Esophagus (tissue), 2 donors: ENCODE measurements around the gene MYLK2. TPM values are rescaled to one million over a fixed set of nuclear protein-coding genes. Genes with fewer than 3 reads are reported as not detected.
"Not testable (repeated sequence)": the region's sequence is repeated elsewhere in the genome, so short reads cannot be mapped to it uniquely, and the experiment has no call there.

ENCODE experiments used
- H3K27ac ChIP-seq, 2 donors: one replicate each; pipeline ENCODE4 v1.5.1; 2013; ENCODE audit warnings: low read depth in 2 of 2, mild to moderate bottlenecking in 2 of 2, inconsistent platforms in 1 of 2, low read length in 1 of 2, moderate library complexity in 1 of 2
- H3K27me3 ChIP-seq, 2 donors: one replicate each; pipeline ENCODE4 v1.6.1; 2013; ENCODE audit warnings: low read length in 2 of 2, control low read depth in 1 of 2, mild to moderate bottlenecking in 1 of 2; ENCODE audit not compliant: insufficient read depth in 2 of 2, control insufficient read depth in 1 of 2
- H3K36me3 ChIP-seq, 2 donors: one replicate each; pipeline ENCODE4 v1.6.1; 2013; ENCODE audit warnings: low read length in 1 of 2; ENCODE audit not compliant: control insufficient read depth in 2 of 2, insufficient read depth in 2 of 2
- H3K4me1 ChIP-seq, 2 donors: one replicate each; pipeline ENCODE4 v1.6.1; 2013; ENCODE audit warnings: low read length in 1 of 2; ENCODE audit not compliant: control insufficient read depth in 2 of 2, insufficient read depth in 2 of 2
- H3K4me3 ChIP-seq, 2 donors: one replicate each; pipeline ENCODE4 v1.5.1; 2013; ENCODE audit warnings: low read length in 2 of 2, mild to moderate bottlenecking in 2 of 2, low read depth in 1 of 2, moderate library complexity in 1 of 2
- H3K9me3 ChIP-seq, 2 donors: one replicate each; pipeline ENCODE4 v1.6.1; 2013; ENCODE audit warnings: mild to moderate bottlenecking in 2 of 2, low read depth in 1 of 2, low read length in 1 of 2, moderate library complexity in 1 of 2; ENCODE audit not compliant: control insufficient read depth in 2 of 2, insufficient read depth in 1 of 2
- WGBS, 2 donors: extraction: QIAGEN DNeasy Blood & Tissue Kit; methylation state at CpG; one replicate each; pipeline ENCODE4 v1.1.7; 2013; 5-methylcytosine and 5-hydroxymethylcytosine counted together
- polyA plus RNA-seq, 2 donors: library from polyadenylated mRNA; stranded (reverse); fragments of 200-250 nt; gene quantifications; one replicate each; pipeline ENCODE4 v1.2.3, GENCODE V29; 2013
- donor health status: healthy with polysubstance abuse.
- donor health status: Bipolar disorder and iron deficiency.

MYLK2 gene
- polyA plus RNA-seq, 2 donors, result 0.08 to 0.11 TPM

DNA sequence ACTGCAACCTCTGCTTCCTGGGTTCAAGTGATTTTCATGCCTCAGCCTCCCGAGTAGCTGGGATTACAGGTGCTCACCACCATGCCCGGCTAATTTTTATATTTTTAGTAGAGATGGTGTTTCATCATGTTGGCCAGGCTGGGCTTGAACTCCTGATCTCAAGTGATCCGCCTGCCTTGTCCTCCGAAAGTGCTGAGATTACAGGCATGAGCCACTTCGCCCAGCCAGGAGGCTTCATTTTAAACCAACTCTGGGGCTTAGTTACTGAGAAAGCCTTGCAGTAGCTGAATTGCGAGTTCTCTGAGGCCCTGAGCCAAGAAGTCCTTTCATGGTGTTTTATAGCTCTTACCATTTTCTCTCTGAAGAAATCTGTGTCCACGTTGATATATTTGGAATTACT lies 5.0 kb upstream of the MYLK2 start:
- not testable (repeated sequence) for H3K4me3 ChIP-seq, H3K9me3 ChIP-seq, H3K27me3 ChIP-seq, H3K36me3 ChIP-seq, H3K27ac ChIP-seq, H3K4me1 ChIP-seq
- 84 to 86% methylated on average over 7 of the region's 7 CpGs for whole genome bisulfite sequencing, 2 donors

DNA sequence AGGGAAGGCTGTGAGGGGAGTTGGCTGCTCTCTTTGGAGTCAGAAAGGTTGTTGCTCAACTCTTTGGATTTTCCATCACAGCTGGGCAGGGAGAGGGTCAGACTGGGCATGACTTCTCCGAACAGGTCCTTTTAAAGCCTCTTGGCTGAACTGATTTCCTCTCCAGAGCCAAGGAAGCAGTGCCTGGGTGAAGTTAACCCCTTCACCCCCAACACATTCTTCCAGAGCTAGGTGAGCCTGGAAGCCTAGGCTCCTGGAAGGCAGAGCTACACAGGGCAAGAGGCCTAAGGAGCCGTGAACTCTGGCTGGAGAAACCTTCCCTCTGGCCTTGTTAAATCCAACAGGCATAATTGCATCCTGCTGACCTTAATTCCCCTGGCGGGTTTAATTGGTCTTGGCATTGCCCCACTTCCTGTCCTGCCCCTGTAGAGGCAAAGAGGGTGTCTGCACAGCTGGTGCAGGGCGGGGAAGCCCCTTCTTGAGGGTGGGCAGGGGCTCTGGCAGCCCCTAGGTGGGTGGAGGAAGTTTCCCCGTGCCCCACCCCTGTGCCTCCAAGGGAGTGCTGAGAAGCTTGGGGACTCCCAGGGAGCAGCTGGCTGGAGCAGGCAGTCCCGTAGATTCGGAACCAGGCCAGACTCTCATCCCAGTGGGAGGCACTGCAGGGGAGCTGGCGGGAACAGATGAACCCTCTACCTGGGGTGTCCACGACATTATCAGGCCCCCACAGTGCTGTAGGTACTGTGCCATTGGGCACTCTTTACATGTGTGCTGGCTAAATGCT lies 3.6 kb upstream of the MYLK2 start:
- no peak overlapping the region for H3K4me3 ChIP-seq
- H3K36me3 ChIP-seq, result no peaks in the 10 kb centered on the region
- peaks cover 0 to 2% of the 10 kb centered on the region in 2 donors for H3K4me1 ChIP-seq
- H3K27me3 ChIP-seq, result no peaks in the 10 kb centered on the region
- H3K9me3 ChIP-seq, result no peaks in the 10 kb centered on the region
- WGBS, 2 donors, result 40 to 43% methylated on average over 9 of the region's 9 CpGs
- no peak overlapping the region for H3K27ac ChIP-seq

DNA sequence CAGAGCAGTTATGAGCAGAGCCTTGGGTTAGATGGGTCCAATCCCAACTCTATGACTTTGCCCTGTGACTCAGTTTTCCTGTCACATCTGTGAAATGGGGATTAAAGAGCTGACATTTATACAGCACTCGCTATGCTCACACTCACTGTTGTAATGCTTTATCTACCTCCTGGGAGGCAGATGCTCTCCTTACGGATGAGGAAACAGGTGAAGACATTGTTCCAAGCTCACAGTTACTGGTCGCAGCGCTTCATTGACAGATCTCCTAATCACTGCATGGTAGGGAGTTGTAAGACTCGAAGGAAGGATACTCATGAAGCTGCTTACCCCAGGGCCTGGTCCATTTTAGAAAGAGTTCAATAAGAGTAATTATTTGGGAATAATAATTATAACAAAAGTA lies 2.9 kb upstream of the MYLK2 start:
- WGBS, 2 donors, result 92 to 93% methylated on average over 5 of the region's 5 CpGs
- Histone ChIP-seq H3K4me3 (no peak overlapping the region), H3K27ac (no peak overlapping the region), H3K4me1 (peaks cover 0 to 2% of the 10 kb centered on the region in 2 donors), H3K27me3 (no peaks in the 10 kb centered on the region), H3K9me3 (no peaks in the 10 kb centered on the region), H3K36me3 (no peaks in the 10 kb centered on the region)

DNA sequence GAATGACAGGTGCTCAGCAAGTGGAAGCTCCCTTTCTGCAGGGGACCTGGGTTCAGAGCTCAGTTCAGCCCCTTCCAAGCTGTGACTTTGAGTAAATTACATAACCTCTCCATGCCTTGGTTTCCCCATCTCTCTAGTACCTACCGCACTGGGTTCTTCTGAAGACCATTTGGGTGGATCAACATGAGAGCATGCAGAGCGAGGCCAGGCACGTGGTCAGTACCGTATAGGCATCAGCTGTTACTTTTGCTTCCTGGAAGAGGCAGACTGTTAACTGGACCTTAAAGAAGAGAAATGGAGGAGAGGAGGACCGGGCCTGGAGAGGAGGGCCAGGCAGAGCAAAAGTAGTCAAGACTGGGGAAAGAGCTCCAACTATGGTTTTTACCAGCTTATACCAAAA lies 1.7 kb upstream of the MYLK2 start:
- H3K9me3 ChIP-seq, result no peaks in the 10 kb centered on the region
- H3K4me1 ChIP-seq, result peaks cover 0 to 2% of the 10 kb centered on the region in 2 donors
- WGBS, 2 donors, result 90 to 95% methylated on average over 5 of the region's 5 CpGs
- no peaks in the 10 kb centered on the region for H3K36me3 ChIP-seq
- no peak overlapping the region for H3K4me3 ChIP-seq
- H3K27me3 ChIP-seq, result no peaks in the 10 kb centered on the region
- no peak overlapping the region for H3K27ac ChIP-seq

DNA sequence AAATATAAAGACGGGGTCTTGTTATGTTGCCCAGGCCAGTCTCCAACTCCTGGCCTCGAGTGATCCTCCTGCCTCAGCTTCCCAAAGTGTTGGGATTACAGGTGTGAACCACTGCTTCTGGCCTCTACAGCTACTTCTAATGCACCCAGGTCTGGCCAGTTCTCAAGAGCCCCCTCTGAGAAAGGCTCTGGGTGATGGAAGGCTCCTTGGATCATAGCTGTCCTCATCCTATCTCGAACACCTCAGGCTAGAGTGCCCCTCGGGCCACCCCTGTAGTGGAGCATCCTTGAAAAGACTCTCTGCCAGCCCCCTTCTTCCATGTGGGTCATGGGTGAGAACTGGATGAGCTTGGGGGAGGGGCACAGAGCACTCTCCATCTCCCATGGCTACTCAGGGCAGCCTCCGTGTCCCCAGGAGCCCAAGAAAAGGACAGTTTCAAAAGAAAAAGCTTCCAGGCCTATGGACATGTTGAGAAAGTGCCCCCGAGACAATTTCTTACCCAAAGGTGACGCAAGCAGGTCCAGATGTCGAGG lies 714 bp upstream of the MYLK2 start:
- Histone ChIP-seq H3K4me1 (peaks cover 0 to 2% of the 10 kb centered on the region in 2 donors), H3K9me3 (no peaks in the 10 kb centered on the region), H3K36me3 (no peaks in the 10 kb centered on the region), H3K27me3 (no peaks in the 10 kb centered on the region), H3K27ac (no peak overlapping the region), H3K4me3 (no peak overlapping the region)
- 90% methylated on average over 8 of the region's 8 CpGs for WGBS, 2 donors

DNA sequence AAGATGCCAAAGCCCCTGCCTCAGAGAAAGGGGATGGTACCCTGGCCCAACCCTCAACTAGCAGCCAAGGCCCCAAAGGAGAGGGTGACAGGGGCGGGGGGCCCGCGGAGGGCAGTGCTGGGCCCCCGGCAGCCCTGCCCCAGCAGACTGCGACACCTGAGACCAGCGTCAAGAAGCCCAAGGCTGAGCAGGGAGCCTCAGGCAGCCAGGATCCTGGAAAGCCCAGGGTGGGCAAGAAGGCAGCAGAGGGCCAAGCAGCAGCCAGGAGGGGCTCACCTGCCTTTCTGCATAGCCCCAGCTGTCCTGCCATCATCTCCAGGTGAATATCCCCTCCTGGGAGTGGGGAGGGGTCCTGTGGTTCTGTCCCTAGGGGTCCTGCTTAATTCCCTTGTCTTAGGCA lies 1.1 kb downstream of the MYLK2 start:
- no peak overlapping the region for H3K27ac ChIP-seq
- WGBS, 2 donors, result 74 to 79% methylated on average over 6 of the region's 6 CpGs
- H3K27me3 ChIP-seq, result no peaks in the 10 kb centered on the region
- no peaks in the 10 kb centered on the region for H3K9me3 ChIP-seq
- H3K4me1 ChIP-seq, result peaks cover 0 to under 1% of the 10 kb centered on the region in 2 donors
- H3K36me3 ChIP-seq, result no peaks in the 10 kb centered on the region
- no peak overlapping the region for H3K4me3 ChIP-seq

DNA sequence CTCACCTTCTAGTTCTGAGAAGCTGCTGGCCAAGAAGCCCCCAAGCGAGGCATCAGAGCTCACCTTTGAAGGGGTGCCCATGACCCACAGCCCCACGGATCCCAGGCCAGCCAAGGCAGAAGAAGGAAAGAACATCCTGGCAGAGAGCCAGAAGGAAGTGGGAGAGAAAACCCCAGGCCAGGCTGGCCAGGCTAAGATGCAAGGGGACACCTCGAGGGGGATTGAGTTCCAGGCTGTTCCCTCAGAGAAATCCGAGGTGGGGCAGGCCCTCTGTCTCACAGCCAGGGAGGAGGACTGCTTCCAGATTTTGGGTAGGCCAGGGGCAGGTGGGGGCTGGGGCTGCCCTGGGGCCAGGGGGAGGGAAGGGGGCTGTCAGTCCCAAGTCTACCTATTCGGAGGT lies 2.3 kb downstream of the MYLK2 start:
- Histone ChIP-seq H3K36me3 (no peaks in the 10 kb centered on the region), H3K27me3 (no peaks in the 10 kb centered on the region), H3K4me1 (no peaks in the 10 kb centered on the region), H3K27ac (no peak overlapping the region), H3K9me3 (no peaks in the 10 kb centered on the region), H3K4me3 (no peak overlapping the region)
- WGBS, 2 donors, result 56 to 59% methylated on average over 5 of the region's 5 CpGs

DNA sequence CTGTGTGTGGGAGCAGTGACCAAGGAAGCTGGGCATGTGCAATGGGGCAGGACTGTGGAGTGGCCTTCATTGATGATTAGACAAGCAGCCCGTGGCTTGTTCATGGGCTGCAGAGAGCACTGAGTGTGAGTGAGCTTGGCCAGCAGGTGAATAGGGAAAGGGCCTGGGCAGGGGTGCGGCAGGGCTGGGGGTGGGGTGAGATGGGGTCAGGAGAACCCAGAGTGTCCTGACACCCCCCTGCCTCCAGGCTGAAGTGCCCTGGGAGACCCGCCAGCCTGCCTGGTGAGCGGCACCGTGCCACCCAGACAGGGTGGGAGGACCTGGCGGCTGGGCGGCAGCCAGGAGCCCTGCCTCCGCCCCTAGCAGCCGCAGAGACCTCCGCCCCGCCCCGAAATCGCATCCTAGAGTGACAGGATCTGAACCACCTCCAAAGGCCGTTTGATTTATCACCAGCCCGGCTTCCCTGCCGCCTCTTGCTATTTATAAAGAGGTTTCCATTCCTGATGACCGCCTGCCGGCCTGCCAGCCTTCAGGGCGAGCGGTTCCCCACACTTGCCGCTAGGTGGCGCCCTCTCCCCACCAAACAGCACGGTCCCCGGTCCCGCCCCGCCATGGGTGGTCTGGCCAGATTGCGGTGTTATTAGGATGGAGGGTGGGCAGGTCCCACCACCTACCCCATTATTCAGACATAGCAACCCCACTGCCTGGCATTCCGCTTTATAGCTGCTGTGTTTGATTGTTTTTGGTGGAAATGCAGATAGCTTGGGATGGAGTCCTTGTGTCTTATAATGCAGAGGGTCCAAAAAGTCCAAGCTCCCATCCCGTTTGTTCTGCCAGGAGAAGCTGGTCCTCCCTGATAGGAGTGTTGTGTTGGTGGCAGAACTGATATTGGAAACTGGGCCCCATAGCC lies 3.5 kb downstream of the MYLK2 start:
- 4 to 5% methylated on average over 27 to 29 of the region's 29 CpGs for WGBS, 2 donors
- H3K27ac ChIP-seq, result no peak overlapping the region
- H3K27me3 ChIP-seq, result no peaks in the 10 kb centered on the region
- H3K4me1 ChIP-seq, result no peaks in the 10 kb centered on the region
- H3K36me3 ChIP-seq, result no peaks in the 10 kb centered on the region
- no peaks in the 10 kb centered on the region for H3K9me3 ChIP-seq
- H3K4me3 ChIP-seq, result no peak overlapping the region

DNA sequence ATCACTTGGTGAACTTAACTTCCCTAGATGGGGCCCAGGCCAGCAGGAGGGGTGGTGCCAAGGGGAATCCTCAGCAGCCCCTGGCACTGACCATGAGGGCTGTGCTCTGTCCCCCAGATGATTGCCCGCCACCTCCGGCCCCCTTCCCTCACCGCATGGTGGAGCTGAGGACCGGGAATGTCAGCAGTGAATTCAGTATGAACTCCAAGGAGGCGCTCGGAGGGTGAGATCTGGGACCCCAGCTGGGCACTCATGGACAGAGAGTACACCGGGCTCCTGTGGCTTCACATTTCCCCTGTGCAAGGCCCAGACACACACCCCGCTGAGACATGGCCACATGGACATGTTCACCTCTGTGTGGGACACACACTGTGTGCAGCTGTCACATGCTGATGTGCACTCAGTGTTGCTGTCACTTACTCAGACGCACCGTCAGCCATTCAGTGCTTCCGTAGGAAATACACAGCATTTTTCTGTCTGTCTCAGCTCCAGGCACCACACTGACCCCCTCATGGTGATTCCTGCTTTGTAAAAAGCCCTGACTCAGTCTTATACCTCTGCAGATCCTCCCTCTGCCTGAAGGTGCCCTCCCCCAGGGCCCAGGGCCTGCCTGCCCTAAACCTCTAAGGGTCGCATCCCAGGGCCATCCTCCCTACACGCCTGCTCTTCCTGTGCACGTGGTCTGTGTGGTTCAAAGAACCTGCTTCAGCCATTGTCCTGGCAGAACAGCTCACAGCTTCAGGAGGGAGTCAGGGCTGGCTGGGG lies 4.4 kb downstream of the MYLK2 start:
- no peaks in the 10 kb centered on the region for H3K9me3 ChIP-seq
- no peaks in the 10 kb centered on the region for H3K27me3 ChIP-seq
- H3K36me3 ChIP-seq, result no peaks in the 10 kb centered on the region
- H3K4me3 ChIP-seq, result no peak overlapping the region
- H3K4me1 ChIP-seq, result no peaks in the 10 kb centered on the region
- no peak overlapping the region for H3K27ac ChIP-seq
- 68 to 69% methylated on average over 14 of the region's 14 CpGs for WGBS, 2 donors
